Lung (tissue), 12 donors: ENCODE data around the gene CCL18. TPM values are rescaled to one million over a fixed set of nuclear protein-coding genes. Genes with fewer than 3 reads are reported as not detected.
"Not testable (repeated sequence)": the region's sequence is repeated elsewhere in the genome, so short reads cannot be mapped to it uniquely, and the experiment has no call there.

Experiments
- ATAC-seq: fragments of 200-7000 bp; cut with Tn5 transposase; one replicate; pipeline ENCODE4 v1.9.1; 2020; ENCODE audit warnings: moderate number of reproducible peaks; ENCODE audit not compliant: insufficient read depth, low FRiP score
- DNase-seq, 3 donors: peaks; one replicate each; pipeline ENCODE4 v3.0.0-alpha.2; 2013 to 2017
- H3K27ac ChIP-seq, 2 donors: one replicate each; pipeline ENCODE4 v1.5.1; 2013; ENCODE audit warnings: mild to moderate bottlenecking in 2 of 2, moderate library complexity in 2 of 2, control low read depth in 1 of 2, inconsistent platforms in 1 of 2, low read depth in 1 of 2, low read length in 1 of 2
- H3K27me3 ChIP-seq, 3 donors: one replicate each; pipeline ENCODE4 v1.5.1; 2013; ENCODE audit warnings: low read length in 2 of 3; ENCODE audit not compliant: control insufficient read depth in 3 of 3, insufficient read depth in 3 of 3
- H3K36me3 ChIP-seq, 4 donors: one replicate each; pipeline ENCODE4 v1.5.1; 2013; ENCODE audit warnings: low read length in 4 of 4, mild to moderate bottlenecking in 1 of 4, moderate library complexity in 1 of 4; ENCODE audit not compliant: control insufficient read depth in 4 of 4, insufficient read depth in 4 of 4
- H3K4me1 ChIP-seq, 5 donors: one replicate each; pipeline ENCODE4 v1.5.1; 2013; ENCODE audit warnings: low read length in 5 of 5, mild to moderate bottlenecking in 2 of 5, moderate library complexity in 1 of 5; ENCODE audit not compliant: control insufficient read depth in 5 of 5, insufficient read depth in 5 of 5
- H3K4me3 ChIP-seq: one replicate; pipeline ENCODE4 v1.5.1; 2013; ENCODE audit warnings: mild to moderate bottlenecking, control low read depth, moderate library complexity
- H3K9ac ChIP-seq, 2 donors: one replicate each; pipeline ENCODE4 v1.5.1; 2013; ENCODE audit warnings: low read length in 2 of 2, control low read depth in 1 of 2; ENCODE audit not compliant: insufficient read depth in 1 of 2
- H3K9me3 ChIP-seq, 4 donors: one replicate each; pipeline ENCODE4 v1.5.1; 2013; ENCODE audit warnings: low read length in 3 of 4, mild to moderate bottlenecking in 1 of 4, moderate library complexity in 1 of 4; ENCODE audit not compliant: control insufficient read depth in 4 of 4, insufficient read depth in 3 of 4
- WGBS, 2 donors: extraction: QIAGEN DNeasy Blood & Tissue Kit; methylation state at CpG; one replicate each; pipeline ENCODE4 v1.1.7; 2013; 5-methylcytosine and 5-hydroxymethylcytosine counted together
- polyA plus RNA-seq, 2 donors: library from polyadenylated mRNA; stranded (reverse); fragments of 200-250 nt; gene quantifications; one replicate each; pipeline ENCODE4 v1.2.1, GENCODE V29; 2013
- total RNA-seq, 2 donors: library from RNA; depleted of rRNA in 1 of 2; stranded (reverse); fragments of >200 nt in 1 of 2; gene quantifications; one replicate each; pipeline ENCODE4 v1.2.1, GENCODE V29; 2014 to 2021
- TF ChIP-seq, protein P1 (sequence below): IDR thresholded peaks from 2 replicates; pipeline ENCODE4 v1.5.1; 2012; ENCODE audit warnings: mild to moderate bottlenecking; ENCODE audit errors: control extremely low read depth, extremely low read depth
- donor health status: control.
- donor health status: control.
- donor health status: Bipolar disorder and iron deficiency.
- donor health status: healthy.
- donor health status: DM: yes; HTN: yes; CAD: no.

CCL18 gene
- total and polyA plus RNA-seq, 4 donors = 8.7 to 89.9 (median 58.6) TPM

DNA sequence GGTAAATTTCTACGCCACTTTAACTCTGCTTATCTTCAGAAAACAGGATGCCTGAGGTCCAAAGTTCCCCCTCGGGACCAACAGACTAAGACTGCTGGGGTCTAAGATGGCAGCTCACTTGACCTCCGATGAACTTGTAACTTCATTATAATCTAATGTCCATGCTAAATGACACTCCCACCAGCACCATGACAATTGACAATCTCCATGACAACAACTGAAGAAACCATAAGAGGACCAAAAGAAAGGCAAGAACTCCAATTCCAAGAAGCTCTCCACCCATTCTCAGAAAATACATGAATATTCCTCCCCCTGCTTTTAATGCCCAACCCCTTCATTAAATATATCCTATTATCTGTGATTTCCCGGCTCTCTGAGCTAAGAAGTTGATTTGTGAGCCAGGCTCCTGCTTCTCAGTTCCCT lies 47.0 kb downstream of the CCL18 start:
- Histone ChIP-seq H3K27me3 (peaks cover 0 to 4% (median 0%) of the 10 kb centered on the region in 3 donors), H3K9ac (no peak overlapping the region), H3K4me3 (no peak overlapping the region), H3K36me3 (no peaks in the 10 kb centered on the region), H3K4me1 (no peaks in the 10 kb centered on the region), H3K27ac (no peak overlapping the region), H3K9me3 (no peaks in the 10 kb centered on the region)
- WGBS, 2 donors = 89 to 90% methylated on average over 4 of the region's 4 CpGs
- TF ChIP-seq, protein P1, sequence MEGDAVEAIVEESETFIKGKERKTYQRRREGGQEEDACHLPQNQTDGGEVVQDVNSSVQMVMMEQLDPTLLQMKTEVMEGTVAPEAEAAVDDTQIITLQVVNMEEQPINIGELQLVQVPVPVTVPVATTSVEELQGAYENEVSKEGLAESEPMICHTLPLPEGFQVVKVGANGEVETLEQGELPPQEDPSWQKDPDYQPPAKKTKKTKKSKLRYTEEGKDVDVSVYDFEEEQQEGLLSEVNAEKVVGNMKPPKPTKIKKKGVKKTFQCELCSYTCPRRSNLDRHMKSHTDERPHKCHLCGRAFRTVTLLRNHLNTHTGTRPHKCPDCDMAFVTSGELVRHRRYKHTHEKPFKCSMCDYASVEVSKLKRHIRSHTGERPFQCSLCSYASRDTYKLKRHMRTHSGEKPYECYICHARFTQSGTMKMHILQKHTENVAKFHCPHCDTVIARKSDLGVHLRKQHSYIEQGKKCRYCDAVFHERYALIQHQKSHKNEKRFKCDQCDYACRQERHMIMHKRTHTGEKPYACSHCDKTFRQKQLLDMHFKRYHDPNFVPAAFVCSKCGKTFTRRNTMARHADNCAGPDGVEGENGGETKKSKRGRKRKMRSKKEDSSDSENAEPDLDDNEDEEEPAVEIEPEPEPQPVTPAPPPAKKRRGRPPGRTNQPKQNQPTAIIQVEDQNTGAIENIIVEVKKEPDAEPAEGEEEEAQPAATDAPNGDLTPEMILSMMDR = no peak
- no peak for ATAC-seq
- no peak for DNase-seq

DNA sequence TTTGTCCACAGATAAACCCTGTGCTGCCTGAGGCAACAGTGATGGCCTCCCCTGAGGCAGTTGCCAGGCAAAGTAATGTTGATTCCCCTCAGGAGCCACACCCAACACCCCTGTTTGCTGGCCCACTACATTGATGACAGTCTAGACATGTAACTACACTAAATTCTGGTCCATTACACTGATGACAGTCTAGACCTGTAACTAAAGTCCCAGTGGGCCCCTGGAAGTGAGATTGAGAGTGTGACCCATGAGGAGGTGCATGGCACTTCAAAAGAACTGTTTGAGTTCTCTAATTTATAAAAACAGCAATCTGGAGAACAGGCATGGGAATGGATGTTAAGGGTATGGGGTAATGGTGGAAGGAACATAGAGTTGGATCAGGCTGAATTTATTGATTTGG lies 48.5 kb downstream of the CCL18 start:
- no peaks in the 10 kb centered on the region for H3K27me3 ChIP-seq
- no peaks in the 10 kb centered on the region for H3K9me3 ChIP-seq
- no peak overlapping the region for H3K27ac ChIP-seq
- no peak overlapping the region for H3K4me3 ChIP-seq
- TF ChIP-seq, protein P1 = no peak
- H3K9ac ChIP-seq = no peak overlapping the region
- no peak for DNase-seq
- no peaks in the 10 kb centered on the region for H3K36me3 ChIP-seq
- no peaks in the 10 kb centered on the region for H3K4me1 ChIP-seq
- no peak for ATAC-seq

DNA sequence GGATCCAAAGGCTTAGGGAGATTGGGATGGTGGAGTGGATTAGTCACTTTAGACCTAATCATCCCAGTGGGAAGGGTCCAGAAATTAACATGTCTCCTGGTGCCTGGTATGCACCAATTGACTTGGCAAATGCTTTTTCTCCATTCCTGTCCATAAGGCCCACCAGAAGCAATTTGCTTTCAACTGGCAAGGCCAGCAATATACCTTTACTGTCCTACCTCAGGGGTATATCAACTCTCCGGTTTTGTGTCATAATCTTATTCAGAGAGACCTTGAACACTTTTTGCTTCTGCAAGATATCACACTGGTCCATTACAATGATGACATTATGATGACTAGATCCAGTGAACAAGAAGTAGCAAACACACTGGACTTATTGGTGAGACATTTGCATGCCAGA lies 49.1 kb downstream of the CCL18 start:
- 81 to 95% methylated on average over 1 of the region's 1 CpG for WGBS, 2 donors
- H3K4me1 ChIP-seq, H3K27ac ChIP-seq, DNase-seq, H3K9me3 ChIP-seq, H3K9ac ChIP-seq, H3K36me3 ChIP-seq, H3K4me3 ChIP-seq, ATAC-seq, H3K27me3 ChIP-seq: not testable (repeated sequence)

DNA sequence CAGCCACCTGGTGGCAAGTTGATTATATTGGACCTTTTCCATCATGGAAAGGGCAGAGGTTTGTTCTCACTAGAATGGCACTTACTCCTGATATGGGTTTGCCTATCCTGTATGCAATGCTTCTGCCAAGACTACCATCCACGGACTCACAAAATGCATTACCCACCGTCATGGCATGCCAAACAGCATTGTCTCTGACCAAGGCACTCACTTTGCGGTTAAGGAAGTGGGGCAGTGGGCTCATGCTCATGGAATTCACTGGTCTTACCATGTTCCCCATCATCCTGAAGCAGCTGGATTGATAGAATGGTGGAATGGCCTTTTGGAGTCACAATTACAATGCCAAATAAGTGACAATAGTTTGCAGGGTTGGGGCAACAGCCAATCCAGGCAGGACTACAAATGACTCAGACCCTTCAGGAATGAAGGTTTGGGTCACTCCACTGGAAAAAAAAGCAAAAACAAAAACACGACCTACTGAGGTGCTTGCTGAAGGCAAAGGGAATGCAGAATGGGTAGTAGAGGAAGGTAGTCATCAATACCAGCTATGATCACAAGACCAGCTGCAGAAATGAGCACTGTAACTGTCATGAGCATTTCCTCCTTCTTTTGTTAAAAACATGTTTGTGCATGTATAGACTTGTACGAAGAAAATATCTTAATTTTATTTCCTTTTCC lies 51.0 kb downstream of the CCL18 start:
- WGBS, 2 donors = 85 to 87% methylated on average over 5 of the region's 5 CpGs
- H3K36me3 ChIP-seq, DNase-seq, H3K9me3 ChIP-seq, ATAC-seq, H3K4me1 ChIP-seq, H3K9ac ChIP-seq, H3K27ac ChIP-seq, H3K27me3 ChIP-seq, H3K4me3 ChIP-seq: not testable (repeated sequence)

DNA sequence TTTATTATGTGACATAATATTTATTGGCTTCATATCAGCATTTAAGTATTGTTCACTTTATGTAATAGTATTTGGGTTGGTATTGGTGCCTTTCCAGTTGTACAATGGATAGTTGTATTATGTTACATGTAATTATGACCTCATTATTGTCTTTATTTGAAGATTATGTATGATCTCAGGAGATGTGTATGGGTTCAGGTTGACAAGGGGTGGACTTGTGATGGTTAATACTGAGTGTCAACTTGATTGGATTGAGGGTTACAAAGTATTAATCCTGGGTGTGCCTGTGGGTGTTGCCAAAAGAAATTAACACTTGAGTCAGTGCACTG lies 51.5 kb downstream of the CCL18 start:
- not testable (repeated sequence) for DNase-seq, H3K9me3 ChIP-seq, H3K36me3 ChIP-seq, H3K4me3 ChIP-seq, ATAC-seq, H3K9ac ChIP-seq, H3K27ac ChIP-seq, H3K4me1 ChIP-seq, H3K27me3 ChIP-seq
